ENCODE measurements around the gene MCF2L2. TPM values are rescaled to one million over a fixed set of nuclear protein-coding genes. Genes with fewer than 3 reads are reported as not detected.

Gene MCF2L2
- total RNA-seq, 6 experiments from 2014 or later: 0.14 TPM; not detected in 5

- Mint-ChIP-seq H3K27me3 (ENCODE audit: insufficient read depth) (peaks cover 39% of the 10 kb centered on the region), H3K4me3 (no peak overlapping the region), H3K9me3 (no peaks in the 10 kb centered on the region), H3K27ac (no peak overlapping the region), H3K4me1 (ENCODE audit: low read depth) (no peaks in the 10 kb centered on the region), H3K36me3 (ENCODE audit: low read depth) (no peaks in the 10 kb centered on the region)
- DNase-seq: no peak
- TF ChIP-seq CTCF (IDR thresholded peaks at IDR 0.05): no peak
These were observed 7.2 kb upstream of the MCF2L2 start for GRCh38 chr3:183435661-183436060.

- Mint-ChIP-seq H3K36me3 (ENCODE audit: low read depth) (no peaks in the 10 kb centered on the region), H3K9me3 (no peaks in the 10 kb centered on the region), H3K4me3 (no peak overlapping the region), H3K27me3 (ENCODE audit: insufficient read depth) (peaks cover 41% of the 10 kb centered on the region), H3K4me1 (ENCODE audit: low read depth) (no peaks in the 10 kb centered on the region), H3K27ac (no peak overlapping the region)
- TF ChIP-seq CTCF (IDR thresholded peaks at IDR 0.05): no peak
- DNase-seq: no peak
These were observed 6.6 kb upstream of the MCF2L2 start for GRCh38 chr3:183434992-183435391.

- H3K9me3 Mint-ChIP-seq: no peaks in the 10 kb centered on the region
- no peaks in the 10 kb centered on the region for H3K36me3 Mint-ChIP-seq (ENCODE audit: low read depth)
- peaks cover 45% of the 10 kb centered on the region for H3K27me3 Mint-ChIP-seq (ENCODE audit: insufficient read depth)
- no peak overlapping the region for H3K4me3 Mint-ChIP-seq
- DNase-seq: no peak
- no peaks in the 10 kb centered on the region for H3K4me1 Mint-ChIP-seq (ENCODE audit: low read depth)
- H3K27ac Mint-ChIP-seq: no peak overlapping the region
- TF ChIP-seq CTCF (IDR thresholded peaks at IDR 0.05): no peak
These were observed 6.1 kb upstream of the MCF2L2 start for GRCh38 chr3:183434503-183434902.

GRCh38 chr3:183430325-183430957, 2.0 kb upstream of the MCF2L2 start:
- Mint-ChIP-seq H3K4me3 (no peak overlapping the region), H3K4me1 (ENCODE audit: low read depth) (no peaks in the 10 kb centered on the region), H3K36me3 (ENCODE audit: low read depth) (no peaks in the 10 kb centered on the region), H3K9me3 (no peaks in the 10 kb centered on the region), H3K27ac (no peak overlapping the region), H3K27me3 (ENCODE audit: insufficient read depth) (peaks cover 63% of the 10 kb centered on the region)
- DNase-seq: no peak
- no peak for TF ChIP-seq CTCF (IDR thresholded peaks at IDR 0.05)

- Mint-ChIP-seq H3K4me1 (ENCODE audit: low read depth) (no peaks in the 10 kb centered on the region), H3K27ac (no peak overlapping the region), H3K27me3 (ENCODE audit: insufficient read depth) (peaks cover 52% of the 10 kb centered on the region)
These were observed 458 bp downstream of the MCF2L2 start for GRCh38 chr3:183427876-183428446.

More at GRCh38 chr3:183427876-183428446, 458 bp downstream of the MCF2L2 start:
- TF ChIP-seq CTCF (IDR thresholded peaks at IDR 0.05): no peak
- DNase-seq: no peak
- Mint-ChIP-seq H3K4me3 (peak overlapping the region; percentile 66), H3K9me3 (no peaks in the 10 kb centered on the region), H3K36me3 (ENCODE audit: low read depth) (no peaks in the 10 kb centered on the region)
